ENCODE measurements around the gene FNDC8.
A peak's percentile ranks its signal among the peaks of the same experiment; 100 is the strongest.

GRCh38 chr17:35119370-35120165, 1.8 kb upstream of the FNDC8 start, which contains the start of gene RAD51D:
- no peak; the same call in 1 of the 2 replicates for TF ChIP-seq POLR2AphosphoS5 (IDR thresholded peaks at IDR 0.05; ENCODE audit: low read depth, low read length)
- TF ChIP-seq FOXP2 (optimal IDR thresholded peaks at IDR 0.05; ENCODE audit: borderline replicate concordance, extremely low read depth, extremely low read length, insufficient read depth): peak; percentile 86
- TF ChIP-seq, protein P1, sequence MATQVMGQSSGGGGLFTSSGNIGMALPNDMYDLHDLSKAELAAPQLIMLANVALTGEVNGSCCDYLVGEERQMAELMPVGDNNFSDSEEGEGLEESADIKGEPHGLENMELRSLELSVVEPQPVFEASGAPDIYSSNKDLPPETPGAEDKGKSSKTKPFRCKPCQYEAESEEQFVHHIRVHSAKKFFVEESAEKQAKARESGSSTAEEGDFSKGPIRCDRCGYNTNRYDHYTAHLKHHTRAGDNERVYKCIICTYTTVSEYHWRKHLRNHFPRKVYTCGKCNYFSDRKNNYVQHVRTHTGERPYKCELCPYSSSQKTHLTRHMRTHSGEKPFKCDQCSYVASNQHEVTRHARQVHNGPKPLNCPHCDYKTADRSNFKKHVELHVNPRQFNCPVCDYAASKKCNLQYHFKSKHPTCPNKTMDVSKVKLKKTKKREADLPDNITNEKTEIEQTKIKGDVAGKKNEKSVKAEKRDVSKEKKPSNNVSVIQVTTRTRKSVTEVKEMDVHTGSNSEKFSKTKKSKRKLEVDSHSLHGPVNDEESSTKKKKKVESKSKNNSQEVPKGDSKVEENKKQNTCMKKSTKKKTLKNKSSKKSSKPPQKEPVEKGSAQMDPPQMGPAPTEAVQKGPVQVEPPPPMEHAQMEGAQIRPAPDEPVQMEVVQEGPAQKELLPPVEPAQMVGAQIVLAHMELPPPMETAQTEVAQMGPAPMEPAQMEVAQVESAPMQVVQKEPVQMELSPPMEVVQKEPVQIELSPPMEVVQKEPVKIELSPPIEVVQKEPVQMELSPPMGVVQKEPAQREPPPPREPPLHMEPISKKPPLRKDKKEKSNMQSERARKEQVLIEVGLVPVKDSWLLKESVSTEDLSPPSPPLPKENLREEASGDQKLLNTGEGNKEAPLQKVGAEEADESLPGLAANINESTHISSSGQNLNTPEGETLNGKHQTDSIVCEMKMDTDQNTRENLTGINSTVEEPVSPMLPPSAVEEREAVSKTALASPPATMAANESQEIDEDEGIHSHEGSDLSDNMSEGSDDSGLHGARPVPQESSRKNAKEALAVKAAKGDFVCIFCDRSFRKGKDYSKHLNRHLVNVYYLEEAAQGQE (IDR thresholded peaks at IDR 0.05; ENCODE audit: insufficient read depth in 1 of 2, low read depth in 2 of 2, low read length in 2 of 2): peak; percentile 15 to 39; a peak in 2 of 4 replicates
